SH-SY5Y (cell line): ENCODE measurements around the gene ACOT13.

Source experiments
- GATA2 ChIP-seq: IDR thresholded peaks from 2 replicates; pipeline ENCODE4 v1.6.1; 2011; ENCODE audit warnings: mild to moderate bottlenecking, low read depth, low read length
- GATA3 ChIP-seq: IDR thresholded peaks from 2 replicates; pipeline ENCODE4 v1.6.1; 2011; ENCODE audit warnings: low read depth, mild to moderate bottlenecking, low read length, moderate library complexity

GRCh38 chr6:24752503-24752902 lies 85.6 kb downstream of the ACOT13 start:
- TF ChIP-seq GATA2 (no peak), GATA3 (no peak)
